Measurements from ENCODE around the gene ITSN1. TPM values are rescaled to one million over a fixed set of nuclear protein-coding genes. Genes with fewer than 3 reads are reported as not detected.
A peak's percentile ranks its signal among the peaks of the same experiment; 100 is the strongest.
"Not testable (repeated sequence)": the region's sequence is repeated elsewhere in the genome, so short reads cannot be mapped to it uniquely, and the experiment has no call there.

Gene ITSN1
- total RNA-seq, 1 donor from 2014 or later = 44.3 TPM

DNA sequence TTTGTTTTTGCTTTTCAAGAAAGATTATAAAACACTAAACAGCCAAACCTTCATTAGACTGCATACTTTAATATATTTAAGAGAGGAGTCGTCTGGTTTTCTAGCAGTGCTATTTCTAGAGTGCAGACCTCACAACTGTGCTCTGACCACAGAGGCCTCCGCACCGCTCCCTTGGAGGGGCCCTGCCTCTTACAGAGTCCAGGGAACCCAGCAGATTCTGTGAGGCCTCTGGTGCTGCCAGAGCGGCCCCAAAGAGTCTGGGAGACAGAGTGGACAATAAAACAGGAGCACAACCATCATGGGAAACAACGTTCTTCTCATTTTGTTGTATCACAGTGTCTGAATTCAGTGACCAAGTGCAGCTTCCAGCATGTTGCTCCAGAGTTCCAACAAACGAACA is 267.5 kb downstream of the ITSN1 start:
- DNase-seq (ENCODE audit: extremely low read depth, low read depth, low spot score) = no peak

DNA sequence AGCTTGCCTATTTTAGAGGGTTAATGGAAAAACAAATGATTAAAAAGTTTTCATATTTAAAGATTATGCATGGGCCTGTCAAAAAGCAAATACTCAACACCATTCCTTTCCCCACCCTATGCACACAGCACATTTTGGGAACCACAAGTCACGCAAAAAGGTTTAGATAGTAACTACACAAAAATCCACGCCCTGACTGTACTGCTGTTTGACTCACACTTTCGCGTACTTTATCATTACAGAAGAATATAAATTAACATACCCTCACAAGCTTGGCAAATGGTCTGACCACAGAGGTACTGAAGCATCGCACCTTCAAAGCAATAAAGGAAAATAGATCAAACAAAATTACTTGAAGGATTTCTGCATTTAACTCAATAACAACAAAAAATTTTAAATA is 271.9 kb downstream of the ITSN1 start:
- DNase-seq (ENCODE audit: extremely low read depth, low read depth, low spot score) = no peak

GRCh38 chr21:33915368-33916199 is 273.3 kb downstream of the ITSN1 start, which contains the start of gene ATP5PO:
Gene ATP5PO, minus strand, starts transcription at chr21:33915804. Its CDS starts 41 bp downstream, at chr21:33915763.
- peak; percentile 87 for DNase-seq (ENCODE audit: extremely low read depth, low read depth, low spot score)

DNA sequence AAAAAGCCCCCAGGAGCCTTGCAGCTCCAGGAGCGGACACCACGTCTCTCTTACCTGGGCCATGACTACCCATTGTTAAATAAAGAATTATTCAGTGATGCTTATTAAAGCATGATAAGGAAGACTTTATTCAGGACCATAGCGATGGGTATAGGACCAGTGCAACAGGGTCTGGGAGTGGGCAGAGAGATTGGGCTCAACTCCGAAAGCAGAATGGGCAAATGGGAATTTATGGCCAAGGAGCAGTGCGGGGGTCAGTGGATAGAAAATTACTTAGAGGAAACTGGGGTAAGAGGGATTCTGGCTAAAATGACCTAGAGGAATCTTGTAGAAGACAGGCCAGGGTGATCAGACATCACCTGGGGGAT is 273.9 kb downstream of the ITSN1 start:
- DNase-seq (ENCODE audit: extremely low read depth, low read depth, low spot score) = no peak

DNA sequence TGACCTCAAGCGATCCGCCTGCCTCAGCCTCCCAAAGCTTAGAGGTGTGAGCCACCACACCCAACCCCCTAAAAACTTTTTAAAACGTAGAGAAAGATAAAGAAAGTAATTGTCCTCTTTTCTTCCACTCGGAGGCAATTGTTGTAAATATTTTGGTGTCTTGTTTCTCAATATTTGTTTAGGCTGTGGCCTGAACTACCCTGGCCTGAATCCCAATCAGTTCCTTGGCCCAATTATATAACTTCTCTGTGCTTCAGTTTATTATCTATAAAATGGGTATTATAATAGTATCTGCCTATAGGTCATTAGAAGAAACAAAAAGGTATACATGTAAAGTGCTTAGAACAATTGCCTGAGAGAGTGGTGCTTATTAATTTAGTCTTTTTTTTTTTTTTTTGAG is 275.1 kb downstream of the ITSN1 start:
- DNase-seq (ENCODE audit: extremely low read depth, low read depth, low spot score) = no peak

- peak; percentile 55 for DNase-seq (ENCODE audit: extremely low read depth, low read depth, low spot score)
Measured at GRCh38 chr21:33924079-33924765, 281.9 kb downstream of the ITSN1 start.

- no peak for DNase-seq (ENCODE audit: extremely low read depth, low read depth, low spot score)
Measured at GRCh38 chr21:33924766-33925100, 282.4 kb downstream of the ITSN1 start.

DNA sequence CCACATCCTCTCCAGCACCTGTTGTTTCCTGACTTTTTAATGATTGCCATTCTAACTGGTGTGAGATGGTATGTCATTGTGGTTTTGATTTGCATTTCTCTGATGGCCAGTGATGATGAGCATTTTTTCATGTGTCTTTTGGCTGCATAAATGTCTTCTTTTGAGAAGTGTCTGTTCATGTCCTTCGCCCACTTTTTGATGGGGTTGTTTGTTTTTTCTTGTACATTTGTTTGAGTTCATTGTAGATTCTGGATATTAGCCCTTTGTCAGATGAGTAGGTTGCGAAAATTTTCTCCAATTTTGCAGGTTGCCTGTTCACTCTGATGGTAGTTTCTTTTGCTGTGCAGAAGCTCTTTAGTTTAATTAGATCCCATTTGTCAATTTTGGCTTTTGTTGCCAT is 283.9 kb downstream of the ITSN1 start:
- not testable (repeated sequence) for DNase-seq (ENCODE audit: extremely low read depth, low read depth, low spot score)

DNA sequence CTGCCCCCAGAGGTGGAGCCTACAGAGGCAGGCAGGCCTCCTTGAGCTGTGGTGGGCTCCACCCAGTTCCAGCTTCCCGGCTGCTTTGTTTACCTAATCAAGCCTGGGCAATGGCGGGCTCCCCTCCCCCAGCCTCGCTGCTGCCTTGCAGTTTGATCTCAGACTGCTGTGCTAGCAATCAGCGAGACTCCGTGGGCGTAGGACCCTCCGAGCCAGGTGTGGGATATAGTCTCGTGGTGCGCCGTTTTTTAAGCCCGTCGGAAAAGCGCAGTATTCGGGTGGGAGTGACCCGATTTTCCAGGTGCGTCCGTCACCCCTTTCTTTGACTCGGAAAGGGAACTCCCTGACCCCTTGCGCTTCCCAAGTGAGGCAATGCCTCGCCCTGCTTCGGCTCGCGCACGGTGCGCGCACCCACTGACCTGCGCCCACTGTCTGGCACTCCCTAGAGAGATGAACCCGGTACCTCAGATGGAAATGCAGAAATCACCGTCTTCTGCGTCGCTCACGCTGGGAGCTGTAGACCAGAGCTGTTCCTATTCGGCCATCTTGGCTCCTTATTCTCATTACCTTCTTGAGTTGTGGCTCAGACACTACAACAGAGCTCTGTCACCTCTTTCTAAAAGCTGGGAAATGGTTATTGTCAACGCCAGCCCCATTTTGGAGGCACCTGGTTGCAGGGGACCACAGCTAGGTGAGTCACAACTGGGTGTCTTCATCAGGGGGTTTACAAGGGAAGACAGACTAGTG is 288.9 kb downstream of the ITSN1 start:
- DNase-seq (ENCODE audit: extremely low read depth, low read depth, low spot score) = not testable (repeated sequence)

- no peak for DNase-seq (ENCODE audit: extremely low read depth, low read depth, low spot score)
Measured at GRCh38 chr21:33931799-33932390, 289.6 kb downstream of the ITSN1 start.

GRCh38 chr21:33932731-33933130 is 290.4 kb downstream of the ITSN1 start:
- no peak for DNase-seq (ENCODE audit: extremely low read depth, low read depth, low spot score)

DNA sequence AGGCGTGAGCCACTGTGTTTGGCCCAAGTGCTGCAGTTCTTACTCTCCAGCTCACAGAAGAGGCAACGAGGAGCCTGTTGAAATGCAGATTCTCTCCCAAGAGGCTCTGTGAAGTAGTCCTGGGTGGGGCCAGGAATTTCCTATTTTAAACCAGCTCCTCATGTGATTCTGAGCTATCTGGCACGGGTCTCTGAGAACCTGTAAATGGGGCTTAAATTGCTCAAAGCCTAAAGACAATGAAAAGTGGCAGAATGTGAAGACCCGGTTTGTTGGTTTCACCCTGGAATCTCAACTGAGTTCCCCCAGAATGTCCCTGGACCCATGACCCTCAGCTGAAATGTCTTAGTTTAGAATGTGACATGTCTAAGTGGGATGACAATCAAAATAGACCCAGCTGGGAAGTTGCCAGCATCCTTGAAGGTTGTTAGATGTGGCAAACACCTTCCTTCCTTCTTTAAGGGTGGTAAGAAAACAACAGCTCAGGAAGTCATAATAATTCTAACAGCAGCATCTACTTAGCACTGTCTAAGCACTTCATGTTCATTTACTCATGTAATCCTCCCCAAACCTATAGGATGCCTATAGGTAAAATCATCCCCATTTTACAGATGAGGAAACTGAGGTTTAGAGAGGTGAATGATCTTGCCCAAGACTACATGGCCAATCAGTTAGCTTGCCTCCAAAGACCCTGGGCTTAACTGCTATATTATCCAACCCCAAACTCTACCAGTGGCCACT is 294.2 kb downstream of the ITSN1 start:
- no peak for DNase-seq (ENCODE audit: extremely low read depth, low read depth, low spot score)

DNA sequence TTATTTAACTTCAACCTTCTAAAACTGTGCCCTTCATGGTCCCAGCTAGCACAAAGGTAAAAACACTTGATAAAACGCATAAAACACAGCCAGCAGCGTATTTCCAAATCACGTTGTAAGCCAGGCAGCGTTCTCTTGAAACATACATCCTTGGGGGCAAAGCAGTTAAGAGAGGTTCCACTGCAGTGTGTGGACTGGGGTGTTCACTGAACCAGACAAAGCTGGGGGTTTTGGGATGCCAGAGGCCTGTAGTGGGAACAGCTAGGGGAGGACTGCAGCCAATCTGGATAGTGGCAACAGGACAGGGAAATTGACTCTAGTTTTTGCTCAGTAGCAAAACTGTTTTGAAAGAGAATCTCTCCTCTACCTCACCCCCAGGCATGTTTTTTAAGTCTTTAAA is 294.8 kb downstream of the ITSN1 start:
- DNase-seq (ENCODE audit: extremely low read depth, low read depth, low spot score) = no peak

DNA sequence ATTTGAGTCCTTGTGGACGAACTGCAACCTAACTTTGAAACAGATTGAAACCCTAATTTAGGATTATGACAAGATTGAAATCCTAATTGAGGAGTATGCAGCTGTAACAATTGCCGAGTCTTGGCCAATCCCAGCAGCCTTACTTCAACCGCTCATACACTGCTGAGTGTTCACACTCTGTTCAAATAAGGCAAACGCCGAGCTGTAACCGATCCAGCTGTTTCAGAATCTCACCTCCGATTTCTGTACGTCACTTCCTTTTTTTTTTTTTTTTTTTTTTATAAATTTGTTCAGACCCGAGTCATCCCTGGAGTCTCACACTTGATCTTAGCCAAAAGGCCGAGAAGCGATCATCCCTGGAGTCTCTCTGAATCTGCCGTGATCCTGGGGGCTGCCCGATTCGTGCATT is 295.6 kb downstream of the ITSN1 start:
- no peak for DNase-seq (ENCODE audit: extremely low read depth, low read depth, low spot score)

DNA sequence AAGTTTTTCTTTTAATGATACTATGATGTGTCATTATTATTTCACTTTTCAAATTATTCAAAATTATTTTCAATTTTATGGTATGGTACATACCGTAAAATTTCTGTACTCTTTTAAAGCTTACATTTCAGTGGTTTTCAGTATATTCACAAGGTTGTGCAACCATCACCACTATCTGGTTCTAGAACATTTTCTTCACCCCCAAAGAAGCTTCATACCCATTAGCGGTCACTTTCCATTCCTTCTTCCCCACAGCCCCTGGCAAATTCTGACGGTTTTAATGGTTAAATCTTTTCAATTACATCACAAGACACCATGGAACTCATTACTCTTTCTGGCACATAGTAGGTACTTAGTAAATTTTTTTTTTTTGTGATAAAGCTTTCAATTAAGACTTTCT is 296.1 kb downstream of the ITSN1 start:
- no peak for DNase-seq (ENCODE audit: extremely low read depth, low read depth, low spot score)

- no peak for DNase-seq (ENCODE audit: extremely low read depth, low read depth, low spot score)
Measured at GRCh38 chr21:33939226-33939625, 296.9 kb downstream of the ITSN1 start.

GRCh38 chr21:33940164-33940880 is 298.0 kb downstream of the ITSN1 start:
- DNase-seq (ENCODE audit: extremely low read depth, low read depth, low spot score) = no peak

GRCh38 chr21:33940881-33941245 is 298.6 kb downstream of the ITSN1 start:
- DNase-seq (ENCODE audit: extremely low read depth, low read depth, low spot score) = no peak

DNA sequence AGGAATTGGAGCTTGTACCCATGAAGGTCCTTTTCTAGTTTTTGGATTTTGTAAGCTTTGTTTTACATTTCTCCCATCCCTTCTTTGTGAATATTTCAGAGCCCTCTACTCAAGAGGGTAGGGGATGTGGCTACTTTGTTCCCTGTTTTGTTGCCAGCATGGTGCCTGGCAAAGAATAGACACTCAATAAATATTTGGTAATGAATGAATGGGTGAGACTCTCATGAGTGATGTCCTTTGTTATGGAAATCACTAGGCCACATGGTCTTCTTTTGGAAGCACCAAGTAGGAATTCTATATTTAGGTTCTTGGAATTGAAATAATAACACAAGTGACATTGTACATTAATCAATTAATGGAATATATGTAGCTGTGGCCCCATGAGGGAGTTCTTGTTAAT is 300.1 kb downstream of the ITSN1 start:
- DNase-seq (ENCODE audit: extremely low read depth, low read depth, low spot score) = no peak

- no peak for DNase-seq (ENCODE audit: extremely low read depth, low read depth, low spot score)
Measured at GRCh38 chr21:33943293-33943692, 301.0 kb downstream of the ITSN1 start.
